EH (cell line): ENCODE measurements around the gene TMEM267.
"Not testable (repeated sequence)": the region's sequence is repeated elsewhere in the genome, so short reads cannot be mapped to it uniquely, and the experiment has no call there.

Experiments
- DNase-seq: peaks from one replicate; pipeline ENCODE4 v3.0.0-alpha.2; 2015; ENCODE audit warnings: low read depth

The TMEM267 gene

DNA sequence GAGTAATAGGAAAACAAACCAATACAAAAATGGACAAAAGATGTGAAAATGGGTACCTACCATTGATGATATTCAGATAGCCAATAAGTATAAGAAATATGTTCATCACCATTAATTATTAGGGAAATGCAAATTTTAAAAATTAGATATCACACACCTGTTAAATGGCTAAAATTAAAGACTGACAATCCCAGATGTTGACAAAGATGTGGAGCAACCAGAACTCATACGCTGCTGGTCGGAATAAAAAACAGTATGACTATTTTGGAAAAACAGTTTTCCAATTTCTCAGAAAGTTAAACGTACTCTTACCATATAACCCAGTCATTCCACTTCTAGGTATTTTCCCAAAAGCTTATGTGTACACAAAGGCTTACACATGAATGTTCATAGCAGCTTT, 27.1 kb downstream of the TMEM267 start:
- DNase-seq: no peak

- DNase-seq: not testable (repeated sequence)
Observed at GRCh38 chr5:43441575-43441974, 42.1 kb downstream of the TMEM267 start.

GRCh38 chr5:43437062-43437660, 46.5 kb downstream of the TMEM267 start:
- DNase-seq: no peak

GRCh38 chr5:43433382-43433781, 50.3 kb downstream of the TMEM267 start:
- no peak for DNase-seq

GRCh38 chr5:43432486-43433375, 50.9 kb downstream of the TMEM267 start:
- DNase-seq: peak; percentile 87

DNA sequence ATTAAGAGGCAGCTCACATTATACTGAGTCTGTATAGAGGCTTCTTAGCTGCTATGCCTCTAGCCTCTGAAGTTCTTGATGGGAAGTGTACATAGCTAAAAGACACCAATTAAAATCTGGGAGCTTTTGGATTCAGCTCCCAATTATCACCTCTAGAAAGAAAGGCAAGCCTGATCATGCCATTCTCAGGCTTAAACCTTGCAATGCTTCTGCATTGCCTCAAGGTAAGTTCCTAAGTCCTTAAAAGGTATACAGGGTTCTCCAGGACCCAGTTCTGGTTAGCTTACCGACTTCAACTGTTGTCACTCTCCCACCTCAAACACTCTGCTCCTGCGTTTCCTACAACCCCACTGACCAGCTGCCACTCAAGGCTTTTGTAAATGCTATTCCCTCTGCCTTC, 54.0 kb downstream of the TMEM267 start:
- no peak for DNase-seq

- no peak for DNase-seq
Observed at GRCh38 chr5:43429016-43429415, 54.6 kb downstream of the TMEM267 start.

DNA sequence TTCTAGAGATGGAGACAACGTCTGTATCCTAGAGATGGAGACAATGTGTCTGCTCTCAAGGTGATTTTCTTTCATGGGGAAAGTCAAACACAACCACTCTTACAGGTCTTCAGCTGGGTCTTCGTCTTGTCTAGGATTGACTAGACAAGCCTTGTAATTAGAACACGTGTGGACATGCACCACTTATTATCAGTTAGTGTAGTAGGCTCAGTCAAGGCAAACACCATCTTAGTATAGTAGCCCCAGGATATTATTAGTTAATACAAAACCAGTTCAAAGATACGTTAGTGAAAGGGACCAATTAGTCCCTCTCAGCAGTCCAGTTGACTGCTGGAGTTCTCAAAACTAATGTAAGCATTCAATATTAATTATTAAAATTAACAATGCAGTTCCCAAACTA, 56.4 kb downstream of the TMEM267 start:
- no peak for DNase-seq

DNA sequence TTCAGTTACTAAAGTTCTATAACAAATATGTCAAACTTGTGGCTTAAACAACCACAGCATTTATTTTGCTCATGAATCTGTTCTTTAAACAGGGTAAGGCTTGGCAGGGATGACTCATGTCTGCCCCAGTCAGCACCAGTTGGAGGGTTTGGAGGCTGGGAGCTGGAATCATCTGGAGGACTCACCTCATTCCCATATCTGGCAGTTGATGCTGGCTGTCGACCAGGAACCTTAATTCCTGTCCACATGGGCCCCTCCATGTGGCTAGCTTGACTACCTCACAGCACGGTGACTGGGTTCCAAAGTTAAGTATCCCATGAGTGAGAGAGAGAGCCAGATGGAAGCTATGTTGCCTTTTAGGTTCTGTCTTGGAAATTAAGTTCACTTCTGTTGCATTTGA, 57.7 kb downstream of the TMEM267 start:
- DNase-seq: peak; percentile 78

DNA sequence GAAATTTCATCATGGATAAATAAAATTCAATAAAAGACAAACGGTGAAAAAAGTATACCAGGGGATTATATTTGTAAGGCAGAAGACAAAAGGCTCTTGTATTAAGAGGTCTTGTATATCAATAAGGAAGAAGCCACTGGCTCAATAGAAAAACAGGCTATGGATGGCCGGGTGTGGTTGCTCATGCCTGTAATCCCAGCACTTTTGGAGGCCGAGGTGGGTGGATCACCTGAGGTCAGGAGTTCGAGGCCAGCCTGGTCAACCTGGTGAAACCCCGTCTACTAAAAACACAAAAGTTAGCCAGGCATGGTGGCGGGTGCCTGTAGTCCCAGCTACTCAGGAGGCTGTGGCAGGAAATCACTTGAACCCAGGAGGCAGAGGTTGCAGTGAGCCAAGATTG, 60.6 kb downstream of the TMEM267 start:
- DNase-seq: not testable (repeated sequence)

GRCh38 chr5:43422143-43422542, 61.5 kb downstream of the TMEM267 start:
- peak; percentile 50 for DNase-seq

- DNase-seq: no peak
Observed at GRCh38 chr5:43421450-43422133, 62.1 kb downstream of the TMEM267 start.

GRCh38 chr5:43420241-43420640, 63.4 kb downstream of the TMEM267 start:
- DNase-seq: no peak

GRCh38 chr5:43418561-43418960, 65.1 kb downstream of the TMEM267 start:
- no peak for DNase-seq

DNA sequence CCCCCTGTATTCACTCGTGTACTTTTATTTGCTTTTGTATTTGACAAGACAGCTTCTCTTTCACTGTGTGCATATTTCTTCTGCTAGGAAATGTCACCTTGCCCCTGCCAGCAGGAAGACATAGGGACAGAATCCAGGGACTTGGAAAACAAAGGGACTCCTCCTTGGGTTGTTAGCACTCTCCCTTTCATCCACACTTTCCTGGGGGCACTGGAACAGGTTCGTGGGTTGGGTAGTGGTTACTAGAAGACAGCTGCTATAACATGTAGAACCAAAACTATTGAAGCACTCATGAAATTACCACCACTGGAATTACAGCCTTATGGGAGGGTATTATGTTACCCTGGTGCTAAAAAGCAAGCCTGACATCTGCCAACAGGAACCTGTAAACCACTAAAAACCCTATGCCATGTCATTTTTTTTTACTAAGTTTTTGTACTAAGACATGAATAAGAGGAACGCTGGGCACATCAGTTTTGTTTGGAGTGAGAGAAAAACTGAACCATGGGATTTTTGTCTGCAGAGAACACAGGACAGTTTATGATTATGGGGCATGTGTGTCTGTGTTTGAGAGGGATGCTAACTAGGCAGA, 66.8 kb downstream of the TMEM267 start:
- no peak for DNase-seq

- DNase-seq: no peak
Observed at GRCh38 chr5:43415935-43416802, 67.5 kb downstream of the TMEM267 start.

- no peak for DNase-seq
Observed at GRCh38 chr5:43413966-43414365, 69.7 kb downstream of the TMEM267 start.

DNA sequence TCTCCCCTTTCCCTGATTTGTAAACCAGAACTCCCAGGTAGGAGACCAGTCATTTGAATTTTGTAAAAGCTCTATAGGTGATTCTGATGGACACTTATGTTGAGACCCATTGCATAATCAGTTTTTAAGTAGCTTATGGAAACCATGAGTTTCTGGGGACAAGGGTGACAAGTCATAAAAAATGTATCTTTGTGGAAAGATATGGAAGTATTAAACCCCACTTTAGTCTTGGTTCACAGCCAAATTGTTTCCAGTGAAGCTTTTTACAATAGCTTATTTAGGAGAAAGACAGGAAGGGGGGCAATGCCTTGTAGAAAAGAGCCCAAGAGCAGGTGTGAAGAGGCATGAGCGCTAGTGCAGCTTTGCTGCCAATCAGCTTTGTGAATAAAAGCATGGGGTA, 71.0 kb downstream of the TMEM267 start:
- DNase-seq: no peak

DNA sequence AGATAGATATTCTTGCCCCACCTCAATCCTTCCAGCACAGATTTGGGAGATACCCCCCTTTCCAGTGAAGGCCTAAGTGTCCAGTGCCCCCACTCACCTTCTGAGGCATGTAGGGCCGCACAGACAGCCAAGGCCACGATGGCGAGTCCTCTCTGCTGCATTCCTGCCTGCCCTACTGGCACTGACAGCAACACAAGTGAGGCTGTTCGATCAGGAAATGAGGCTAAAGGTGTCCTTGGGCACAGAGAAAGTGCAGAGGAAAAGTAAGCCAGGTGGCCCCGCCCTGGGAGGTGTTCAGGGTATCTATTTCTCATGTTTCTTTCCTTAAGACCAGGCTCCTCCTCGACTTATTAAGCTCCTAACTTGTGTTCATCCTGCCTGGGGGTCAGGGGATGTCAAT, 71.5 kb downstream of the TMEM267 start, which contains the start of gene CCL28:
TSS of gene CCL28 (minus strand) at position 236 of the 400 bp plus-strand sequence. CDS start at position 161, 75 bp downstream.
- no peak for DNase-seq

DNA sequence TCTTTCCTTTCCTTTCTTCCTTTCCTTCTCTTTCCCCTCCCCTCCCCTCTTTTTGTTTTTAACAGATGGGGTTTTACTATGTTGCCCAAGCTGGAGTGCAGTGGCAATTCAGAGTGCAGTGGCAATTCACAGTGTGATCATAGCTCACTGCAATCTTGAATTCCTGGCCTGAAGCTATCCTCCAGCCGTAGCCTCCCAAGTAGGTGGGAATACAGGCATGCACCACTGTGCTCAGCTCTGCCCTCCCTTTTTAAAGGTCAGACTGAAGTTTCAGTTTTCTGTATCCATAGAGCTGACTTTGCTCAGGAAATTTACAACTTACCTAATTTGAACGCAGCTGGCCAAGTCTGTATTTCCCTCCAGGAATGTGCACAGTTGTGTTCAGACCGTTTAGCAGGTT, 72.2 kb downstream of the TMEM267 start:
- DNase-seq: no peak

DNA sequence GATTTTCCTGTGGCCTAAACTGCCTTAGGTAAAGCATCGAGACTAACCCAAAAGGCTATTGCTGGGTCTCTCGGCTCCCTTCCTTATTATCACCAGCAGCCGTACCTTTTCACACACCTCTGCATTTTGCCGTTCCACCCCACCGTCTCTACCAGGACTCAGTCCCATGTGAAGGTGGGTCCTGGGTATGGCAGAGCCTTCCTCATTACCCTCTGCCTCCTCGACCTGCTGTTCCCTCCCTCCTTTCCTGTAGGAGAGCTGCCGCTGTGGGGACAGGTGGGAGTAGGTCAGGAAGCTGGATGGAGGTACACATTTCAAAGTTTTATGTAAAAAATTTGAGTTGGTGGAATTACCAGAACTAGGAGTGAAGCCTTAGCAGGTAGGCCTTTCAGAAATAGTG, 73.3 kb downstream of the TMEM267 start:
- no peak for DNase-seq
